Brain microvascular endothelial cell (primary cell): ENCODE results near the gene ADARB1.

Experiments used
- DNase-seq: peaks from one replicate; pipeline ENCODE4 v3.0.0-alpha.2; 2020
- H3K27ac ChIP-seq: fragments of 250-450 bp; sonication (Bioruptor Pico); 2 replicates; pipeline ENCODE4 v1.5.1; 2020; ENCODE audit warnings: mild to moderate bottlenecking, moderate library complexity
- H3K27me3 ChIP-seq: fragments of 250-450 bp; sonication (Bioruptor Pico); replicated peaks from 2 replicates; pipeline ENCODE4 v1.5.1; 2020; ENCODE audit warnings: mild to moderate bottlenecking
- H3K36me3 ChIP-seq: fragments of 250-450 bp; sonication (Bioruptor Pico); replicated peaks from 2 replicates; pipeline ENCODE4 v1.5.1; 2020; ENCODE audit warnings: mild to moderate bottlenecking
- H3K4me3 ChIP-seq: 2 replicates; pipeline ENCODE4 v1.5.1; 2011; ENCODE audit warnings: low read depth, mild to moderate bottlenecking, control low read depth, low read length, moderate library complexity
- in situ Hi-C: cut with HindIII; loops from 2 replicates; pipeline ENCODE4 v1.10.0; 2017; ENCODE audit warnings: low sequenced_read_pairs, low pct_ligation_motif_present
- TF ChIP-seq, protein P1 (sequence below): IDR thresholded peaks from 2 replicates; pipeline ENCODE4 v1.5.1; 2011; ENCODE audit warnings: low read depth, mild to moderate bottlenecking, moderate library complexity, low read length, control low read depth, inconsistent platforms; ENCODE audit errors: missing control alignments

Gene ADARB1

GRCh38 chr21:45146801-45147200, 72.4 kb downstream of the ADARB1 start:
- Histone ChIP-seq H3K27ac (no peak overlapping the region), H3K4me3 (no peak overlapping the region), H3K27me3 (no peaks in the 10 kb centered on the region), H3K36me3 (peaks cover 16% of the 10 kb centered on the region)
- DNase-seq: no peak
- in situ Hi-C loops: loop anchor here (25.0 kb wide), 1 partner anchor 210 kb away; the partner anchor contains the start of gene SLX9
- TF ChIP-seq, protein P1, sequence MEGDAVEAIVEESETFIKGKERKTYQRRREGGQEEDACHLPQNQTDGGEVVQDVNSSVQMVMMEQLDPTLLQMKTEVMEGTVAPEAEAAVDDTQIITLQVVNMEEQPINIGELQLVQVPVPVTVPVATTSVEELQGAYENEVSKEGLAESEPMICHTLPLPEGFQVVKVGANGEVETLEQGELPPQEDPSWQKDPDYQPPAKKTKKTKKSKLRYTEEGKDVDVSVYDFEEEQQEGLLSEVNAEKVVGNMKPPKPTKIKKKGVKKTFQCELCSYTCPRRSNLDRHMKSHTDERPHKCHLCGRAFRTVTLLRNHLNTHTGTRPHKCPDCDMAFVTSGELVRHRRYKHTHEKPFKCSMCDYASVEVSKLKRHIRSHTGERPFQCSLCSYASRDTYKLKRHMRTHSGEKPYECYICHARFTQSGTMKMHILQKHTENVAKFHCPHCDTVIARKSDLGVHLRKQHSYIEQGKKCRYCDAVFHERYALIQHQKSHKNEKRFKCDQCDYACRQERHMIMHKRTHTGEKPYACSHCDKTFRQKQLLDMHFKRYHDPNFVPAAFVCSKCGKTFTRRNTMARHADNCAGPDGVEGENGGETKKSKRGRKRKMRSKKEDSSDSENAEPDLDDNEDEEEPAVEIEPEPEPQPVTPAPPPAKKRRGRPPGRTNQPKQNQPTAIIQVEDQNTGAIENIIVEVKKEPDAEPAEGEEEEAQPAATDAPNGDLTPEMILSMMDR: no peak

- no peak for DNase-seq
These were observed 73.3 kb downstream of the ADARB1 start for GRCh38 chr21:45147473-45148315.

DNA sequence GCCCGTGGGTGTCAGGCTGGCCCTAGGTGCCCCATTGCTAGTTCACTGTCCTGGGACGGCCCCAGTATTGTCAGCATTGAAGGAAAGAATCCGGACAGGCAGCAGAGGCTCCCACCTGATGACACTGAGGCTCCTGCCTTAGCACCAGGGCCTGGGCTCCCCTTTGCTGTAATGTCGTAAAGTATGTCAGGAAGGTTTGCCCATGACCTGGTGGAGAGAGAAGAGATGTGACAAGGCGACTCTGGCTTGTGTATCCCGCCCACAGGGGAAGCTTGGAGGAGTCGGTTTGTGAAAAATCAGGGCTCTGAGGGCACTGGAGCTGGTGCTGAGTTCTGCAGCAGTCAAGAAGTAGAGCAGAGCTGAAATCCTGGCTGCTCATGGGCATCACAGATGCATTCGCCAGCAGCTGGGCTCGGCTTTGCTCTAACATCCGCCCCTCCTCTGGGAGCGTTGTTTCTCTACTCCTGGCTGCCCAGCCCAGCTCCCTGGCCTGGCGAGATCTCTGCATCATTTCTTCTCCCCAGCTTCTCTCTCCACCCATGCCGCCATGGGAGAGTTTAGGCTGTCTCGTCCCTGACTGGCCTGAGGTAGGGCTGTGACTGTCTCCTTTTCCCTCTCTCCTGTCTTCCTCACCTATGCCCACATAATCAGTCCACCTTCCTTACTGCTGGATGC, 74.1 kb downstream of the ADARB1 start:
- H3K27ac ChIP-seq: no peak overlapping the region
- in situ Hi-C loops: loop anchor here (25.0 kb wide), 1 partner anchor 211 kb away; the partner anchor contains the start of gene SLX9
- TF ChIP-seq, protein P1: no peak
- H3K36me3 ChIP-seq: peaks cover 11% of the 10 kb centered on the region
- no peaks in the 10 kb centered on the region for H3K27me3 ChIP-seq
- DNase-seq: no peak
- no peak overlapping the region for H3K4me3 ChIP-seq

More at GRCh38 chr21:45147473-45148315, 73.3 kb downstream of the ADARB1 start:
- in situ Hi-C loops: loop anchor here (25.0 kb wide), 1 partner anchor 210 kb away; the partner anchor contains the start of gene SLX9
- Histone ChIP-seq H3K36me3 (peaks cover 16% of the 10 kb centered on the region), H3K4me3 (no peak overlapping the region), H3K27ac (no peak overlapping the region), H3K27me3 (no peaks in the 10 kb centered on the region)
- TF ChIP-seq, protein P1: no peak

DNA sequence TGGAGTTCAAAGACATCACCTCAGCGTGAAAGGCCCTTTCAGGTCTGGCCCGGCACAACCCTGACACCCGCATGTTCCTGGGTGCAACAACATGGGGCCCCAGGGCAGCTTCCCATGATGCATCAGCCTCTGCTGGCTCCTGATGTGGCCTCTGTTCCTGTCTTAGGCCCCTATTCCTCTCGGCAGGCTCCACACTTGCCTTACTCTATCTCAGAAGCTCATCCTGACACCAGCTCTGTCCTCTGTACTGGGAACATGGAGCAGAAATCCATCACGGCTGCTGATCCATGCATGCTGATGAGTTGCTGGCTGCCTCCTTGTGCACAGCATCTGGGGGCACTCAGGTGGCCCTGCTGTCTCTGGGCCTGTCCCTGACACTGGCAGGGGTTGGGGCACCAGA, 74.6 kb downstream of the ADARB1 start:
- Histone ChIP-seq H3K27me3 (no peaks in the 10 kb centered on the region), H3K4me3 (no peak overlapping the region), H3K36me3 (peaks cover 7% of the 10 kb centered on the region), H3K27ac (no peak overlapping the region)
- DNase-seq: no peak
- in situ Hi-C loops: loop anchor here (25.0 kb wide), 1 partner anchor 212 kb away; the partner anchor contains the start of gene SLX9
- TF ChIP-seq, protein P1: no peak

DNA sequence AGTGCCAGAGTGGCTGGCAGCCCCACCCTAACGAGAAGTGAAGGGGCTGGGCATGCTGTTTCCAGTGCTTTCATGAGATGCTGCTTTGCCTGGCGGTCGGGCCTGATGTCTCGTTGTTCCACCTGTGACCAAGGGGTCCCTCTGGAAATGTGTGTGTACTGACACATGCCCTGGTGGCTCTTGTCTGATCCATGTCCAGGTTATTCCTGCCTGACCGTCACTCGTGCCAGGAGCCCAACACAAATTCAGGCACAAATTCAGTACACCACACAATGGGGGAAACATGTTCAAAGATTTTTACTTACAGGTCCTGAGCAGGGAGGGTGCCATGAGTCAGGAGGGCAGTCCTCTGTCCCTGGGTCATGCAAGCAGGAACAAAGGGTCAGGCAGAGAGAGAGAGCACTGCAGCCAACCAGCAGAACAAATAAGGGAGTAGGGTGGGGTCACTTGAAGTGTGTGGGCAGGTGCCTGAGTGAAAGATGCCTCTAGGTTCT, 76.3 kb downstream of the ADARB1 start:
- DNase-seq: no peak
- Histone ChIP-seq H3K4me3 (no peak overlapping the region), H3K27me3 (no peaks in the 10 kb centered on the region), H3K36me3 (peaks cover 7% of the 10 kb centered on the region), H3K27ac (no peak overlapping the region)
- TF ChIP-seq, protein P1: no peak
- in situ Hi-C loops: no loop called here
